Stomach (tissue), 9 donors: ENCODE data around the gene CHST13. TPM values are rescaled to one million over a fixed set of nuclear protein-coding genes. Genes with fewer than 3 reads are reported as not detected.
A peak's percentile ranks its signal among the peaks of the same experiment; 100 is the strongest.

Experiments used
- DNase-seq, 2 donors: peaks; one replicate each; pipeline versions ENCODE4 v3.0.0 to v3.0.0-alpha.2; 2013 to 2019
- H3K27ac ChIP-seq, 5 donors: fragments of 200-600 bp in 4 of 5; sonication (generic) in 4 of 5; one replicate each; pipeline ENCODE4 v1.5.1; 2013 to 2019; ENCODE audit warnings: mild to moderate bottlenecking in 1 of 5, moderate library complexity in 1 of 5
- H3K27me3 ChIP-seq, 3 donors: fragments of 200-600 bp; sonication (generic); one replicate each; pipeline ENCODE4 v1.5.1; 2017 to 2019; ENCODE audit warnings: mixed run types in 1 of 3
- H3K36me3 ChIP-seq, 4 donors: fragments of 200-600 bp; sonication (generic); 1 replicate in 3 of 4; 2 replicates in 1 of 4; pipeline ENCODE4 v1.5.1; 2016 to 2019
- H3K4me1 ChIP-seq, 4 donors: fragments of 200-600 bp; sonication (generic); one replicate each; pipeline ENCODE4 v1.5.1; 2016 to 2019
- H3K4me3 ChIP-seq, 4 donors: fragments of 200-600 bp; sonication (generic) in 3 of 4; one replicate each; pipeline ENCODE4 v1.5.1; 2016 to 2019; ENCODE audit warnings: mild to moderate bottlenecking in 1 of 4
- H3K9me3 ChIP-seq, 4 donors: fragments of 200-600 bp; sonication (generic); one replicate each; pipeline ENCODE4 v1.5.1; 2016 to 2019
- CTCF ChIP-seq, 7 experiments: fragments of 450-650 bp in 4 of 7; fragments of 200-600 bp in 3 of 7; sonication (generic) in 3 of 7; IDR thresholded peaks; one replicate each; pipeline ENCODE4 v1.5.1; 2016 to 2019; ENCODE audit warnings: antibody characterized with exemption in 7 of 7, control low read depth in 2 of 7, mild to moderate bottlenecking in 1 of 7
- EP300 ChIP-seq: sonication (generic); formaldehyde crosslinking; IDR thresholded peaks from one replicate; pipeline ENCODE4 v1.6.1; 2017; ENCODE audit warnings: antibody characterized with exemption
- POLR2A ChIP-seq, 4 donors: fragments of 450-650 bp; IDR thresholded peaks; one replicate each; pipeline ENCODE4 v1.6.1; 2016; ENCODE audit warnings: antibody characterized with exemption in 4 of 4, control low read depth in 2 of 4, mild to moderate bottlenecking in 1 of 4, moderate library complexity in 1 of 4
- POLR2AphosphoS5 ChIP-seq, 3 donors: sonication (generic); formaldehyde crosslinking; IDR thresholded peaks; one replicate each; pipeline ENCODE4 v1.6.1; 2016; ENCODE audit warnings: antibody characterized with exemption in 3 of 3
- WGBS, 5 donors: extraction: QIAGEN DNeasy Blood & Tissue Kit in 3 of 5; methylation state at CpG; one replicate each; pipeline versions ENCODE4 v1.1.5 to v1.1.7; 2013 to 2018; 5-methylcytosine and 5-hydroxymethylcytosine counted together
- intact Hi-C: fragments of 100-400 bp; cut with DNase I; formaldehyde crosslinking; loops from one replicate; pipeline ENCODE4 v1.15.1; 2023; ENCODE audit warnings: low total_unique reads
- polyA plus RNA-seq, 3 donors: library from polyadenylated mRNA; stranded (reverse); fragments of 200-250 nt; gene quantifications; one replicate each; pipeline ENCODE4 v1.2.3, GENCODE V29; 2013
- total RNA-seq, 5 donors: library from RNA; depleted of rRNA; stranded (reverse); fragments of >200 nt; gene quantifications; one replicate each; pipeline versions ENCODE4 v1.1.0 to v1.2.3, GENCODE V29; 2014 to 2016
- donor health status: healthy with polysubstance abuse.
- donor health status: Bipolar disorder and iron deficiency.
- donor health status: healthy.

The CHST13 gene
- total and polyA plus RNA-seq, 8 donors: 0.08 to 12.5 (median 1.0) TPM; not detected in 2

- Histone ChIP-seq H3K27ac (no peak overlapping the region), H3K4me1 (peaks cover 0 to 11% (median under 1%) of the 10 kb centered on the region in 4 donors), H3K27me3 (peaks cover 0 to 50% (median 0%) of the 10 kb centered on the region in 3 donors), H3K36me3 (no peaks in the 10 kb centered on the region), H3K9me3 (no peaks in the 10 kb centered on the region), H3K4me3 (no peak overlapping the region)
- 63 to 82% (median 76%) methylated on average over 2 to 3 of the region's 3 CpGs for WGBS, 5 donors
- DNase-seq: no peak
- TF ChIP-seq POLR2A (IDR thresholded peaks at IDR 0.05) (no peak), EP300 (no peak), POLR2AphosphoS5 (IDR thresholded peaks at IDR 0.05) (no peak), CTCF (IDR thresholded peaks at IDR 0.05) (no peak)
- intact Hi-C loops: no loop called here
Observed at GRCh38 chr3:126536126-126536525, 12.2 kb downstream of the CHST13 start.

- peaks cover 0 to 21% (median 6%) of the 10 kb centered on the region in 4 donors for H3K4me1 ChIP-seq
- H3K4me3 ChIP-seq: no peak overlapping the region
- no peak for TF ChIP-seq POLR2A (IDR thresholded peaks at IDR 0.05)
- no peak for TF ChIP-seq EP300
- no peak for TF ChIP-seq CTCF (IDR thresholded peaks at IDR 0.05)
- no peak for TF ChIP-seq POLR2AphosphoS5 (IDR thresholded peaks at IDR 0.05)
- peaks cover 0 to 61% (median 9%) of the 10 kb centered on the region in 3 donors for H3K27me3 ChIP-seq
- intact Hi-C loops: no loop called here
- H3K27ac ChIP-seq: no peak overlapping the region
- no peak for DNase-seq
- no peaks in the 10 kb centered on the region for H3K36me3 ChIP-seq
- H3K9me3 ChIP-seq: peaks cover 0 to 6% (median 2%) of the 10 kb centered on the region in 4 donors
- WGBS, 5 donors: 71 to 80% (median 75%) methylated on average over 8 to 9 of the region's 9 CpGs
Observed at GRCh38 chr3:126537116-126537729, 13.3 kb downstream of the CHST13 start.

- H3K4me1 ChIP-seq: peaks cover 0 to 21% (median 6%) of the 10 kb centered on the region in 4 donors
- intact Hi-C loops: no loop called here
- no peak overlapping the region for H3K4me3 ChIP-seq
- H3K9me3 ChIP-seq: peaks cover 0 to 6% (median 2%) of the 10 kb centered on the region in 4 donors
- no peak overlapping the region for H3K27ac ChIP-seq
- H3K27me3 ChIP-seq: peaks cover 0 to 67% (median 14%) of the 10 kb centered on the region in 3 donors
- H3K36me3 ChIP-seq: no peaks in the 10 kb centered on the region
- 66 to 77% (median 69%) methylated on average over 6 to 10 of the region's 10 CpGs for WGBS, 5 donors
- no peak for TF ChIP-seq CTCF (IDR thresholded peaks at IDR 0.05)
- no peak for TF ChIP-seq POLR2A (IDR thresholded peaks at IDR 0.05)
- TF ChIP-seq POLR2AphosphoS5 (IDR thresholded peaks at IDR 0.05): no peak
- TF ChIP-seq EP300: no peak
- DNase-seq: peak in 1 of 2 donors; percentile 25
Observed at GRCh38 chr3:126537730-126538281, 13.9 kb downstream of the CHST13 start.

- peaks cover 0 to 72% (median 15%) of the 10 kb centered on the region in 3 donors for H3K27me3 ChIP-seq
- H3K9me3 ChIP-seq: peaks cover 0 to 6% (median 2%) of the 10 kb centered on the region in 4 donors
- intact Hi-C loops: no loop called here
- no peak overlapping the region for H3K4me3 ChIP-seq
- 65 to 80% (median 73%) methylated on average over 8 to 9 of the region's 9 CpGs for WGBS, 5 donors
- no peak overlapping the region for H3K27ac ChIP-seq
- TF ChIP-seq EP300 (no peak), POLR2AphosphoS5 (IDR thresholded peaks at IDR 0.05) (no peak), POLR2A (IDR thresholded peaks at IDR 0.05) (no peak), CTCF (IDR thresholded peaks at IDR 0.05) (no peak)
- no peak for DNase-seq
- H3K36me3 ChIP-seq: no peaks in the 10 kb centered on the region
- peaks cover 0 to 21% (median 6%) of the 10 kb centered on the region in 4 donors for H3K4me1 ChIP-seq
Observed at GRCh38 chr3:126538316-126538715, 14.4 kb downstream of the CHST13 start.
